ENCODE measurements around the gene DEDD2.
A peak's percentile ranks its signal among the peaks of the same experiment; 100 is the strongest.

DEDD2 gene

GRCh38 chr19:42244347-42245220, 27.1 kb upstream of the DEDD2 start:
- H3K27me3 ChIP-seq: no peaks in the 10 kb centered on the region
- H3K9me3 ChIP-seq (replicated peaks in 1 of 11): no peaks in the 10 kb centered on the region
- H3K4me3 ChIP-seq: peak overlapping the region; percentile 87 to 98 (median 90)
- H3K9ac ChIP-seq: peak overlapping the region; percentile 95 to 99 (median 97)
- H3K4me1 ChIP-seq: peaks cover 54 to 70% (median 60%) of the 10 kb centered on the region in 10 experiments
- no peak for TF ChIP-seq Cebpa-rat (IDR thresholded peaks at IDR 0.05)
- peaks cover 9 to 54% (median 43%) of the 10 kb centered on the region in 11 experiments; a peak in 21 of 22 replicates for H4K20me1 ChIP-seq
- H3K36me3 ChIP-seq: peaks cover 13 to 38% (median 28%) of the 10 kb centered on the region in 11 experiments; a peak in 21 of 22 replicates
- peak overlapping the region; percentile 89 to 100 (median 97) for H3K4me2 ChIP-seq
- peak overlapping the region; percentile 65 to 96 (median 92) for H3K27ac ChIP-seq

- H3K4me3 ChIP-seq: peak within 1 kb of the TSS; percentile 87 to 98 (median 90)
- H3K4me1 ChIP-seq: peaks cover 54 to 65% (median 62%) of the 10 kb centered on the region in 10 experiments
- peaks cover 12 to 43% (median 32%) of the 10 kb centered on the region in 11 experiments; a peak in 20 of 22 replicates for H3K36me3 ChIP-seq
- H3K27ac ChIP-seq: peak within 1 kb of the TSS; percentile 87 to 96 (median 92)
- H4K20me1 ChIP-seq: peaks cover 15 to 59% (median 47%) of the 10 kb centered on the region in 11 experiments; a peak in 19 of 22 replicates
- peak within 1 kb of the TSS; percentile 93 to 100 (median 97) for H3K4me2 ChIP-seq
- TF ChIP-seq Cebpa-rat (IDR thresholded peaks at IDR 0.05): no peak
- H3K9ac ChIP-seq: peak within 1 kb of the TSS; percentile 95 to 99 (median 97)
- H3K9me3 ChIP-seq (replicated peaks in 1 of 11): no peaks in the 10 kb centered on the region
- H3K27me3 ChIP-seq: no peaks in the 10 kb centered on the region
Observed at GRCh38 chr19:42242512-42243409, 25.3 kb upstream of the DEDD2 start, which contains the start of gene GSK3A. TSS of gene GSK3A (minus strand) at chr19:42242602. CDS start at chr19:42242465, 137 bp downstream.

GRCh38 chr19:42242069-42242511, 24.6 kb upstream of the DEDD2 start:
- Histone ChIP-seq H3K27me3 (no peaks in the 10 kb centered on the region), H3K4me2 (peak overlapping the region; percentile 82 to 98 (median 95)), H3K4me1 (peaks cover 51 to 63% (median 59%) of the 10 kb centered on the region in 10 experiments), H3K36me3 (peaks cover 12 to 46% (median 33%) of the 10 kb centered on the region in 11 experiments; a peak in 21 of 22 replicates), H3K9me3 (replicated peaks in 1 of 11) (no peaks in the 10 kb centered on the region), H3K9ac (peak overlapping the region; percentile 95 to 99 (median 97)), H4K20me1 (peaks cover 15 to 60% (median 45%) of the 10 kb centered on the region in 11 experiments; a peak in 19 of 22 replicates), H3K4me3 (peak overlapping the region; percentile 87 to 98 (median 90)), H3K27ac (peak overlapping the region; percentile 87 to 96 (median 92))
- no peak for TF ChIP-seq Cebpa-rat (IDR thresholded peaks at IDR 0.05)

- no peaks in the 10 kb centered on the region for H3K9me3 ChIP-seq (replicated peaks in 1 of 11)
- H3K27me3 ChIP-seq: no peaks in the 10 kb centered on the region
- TF ChIP-seq Cebpa-rat (IDR thresholded peaks at IDR 0.05): no peak
- H4K20me1 ChIP-seq: peaks cover 17 to 60% (median 48%) of the 10 kb centered on the region in 11 experiments; a peak in 19 of 22 replicates
- peak overlapping the region; percentile 95 to 99 (median 97) for H3K9ac ChIP-seq
- peaks cover 19 to 47% (median 39%) of the 10 kb centered on the region in 11 experiments for H3K36me3 ChIP-seq
- H3K4me2 ChIP-seq: peak overlapping the region; percentile 82 to 98 (median 95)
- peaks cover 43 to 54% (median 51%) of the 10 kb centered on the region in 10 experiments for H3K4me1 ChIP-seq
- H3K4me3 ChIP-seq: peak overlapping the region; percentile 87 to 98 (median 90)
- H3K27ac ChIP-seq: peak overlapping the region in 9 of 11 experiments; percentile 88 to 96 (median 92); a peak in 18 of 22 replicates
Observed at GRCh38 chr19:42241279-42241678, 23.8 kb upstream of the DEDD2 start.

GRCh38 chr19:42239544-42240220, 22.2 kb upstream of the DEDD2 start:
- Histone ChIP-seq H3K27ac (no peak overlapping the region), H3K9me3 (replicated peaks in 1 of 11) (no peaks in the 10 kb centered on the region), H3K9ac (peak overlapping the region in 3 of 11 experiments; percentile 15 to 99 (median 99); a peak in 1 of 22 replicates), H3K4me1 (peaks cover 28 to 40% (median 36%) of the 10 kb centered on the region in 10 experiments), H3K27me3 (no peaks in the 10 kb centered on the region), H4K20me1 (peaks cover 29 to 70% (median 58%) of the 10 kb centered on the region in 11 experiments; a peak in 20 of 22 replicates), H3K36me3 (peaks cover 35 to 63% (median 55%) of the 10 kb centered on the region in 11 experiments), H3K4me3 (no peak overlapping the region; a peak in 1 of 20 replicates), H3K4me2 (peak overlapping the region; percentile 82 to 98 (median 95); a peak in 19 of 22 replicates)
- no peak for TF ChIP-seq Cebpa-rat (IDR thresholded peaks at IDR 0.05)

- Histone ChIP-seq H3K4me3 (no peak overlapping the region), H3K36me3 (peaks cover 79 to 100% (median 95%) of the 10 kb centered on the region in 11 experiments), H3K9me3 (replicated peaks in 1 of 11) (no peaks in the 10 kb centered on the region), H3K4me2 (no peak overlapping the region), H3K27ac (no peak overlapping the region), H4K20me1 (peaks cover 69 to 98% (median 94%) of the 10 kb centered on the region in 11 experiments), H3K9ac (peak overlapping the region in 2 of 11 experiments; percentile 18 to 24; a peak in 3 of 22 replicates), H3K27me3 (no peaks in the 10 kb centered on the region), H3K4me1 (peaks cover 16 to 37% (median 20%) of the 10 kb centered on the region in 10 experiments)
- no peak for TF ChIP-seq Cebpa-rat (IDR thresholded peaks at IDR 0.05)
Observed at GRCh38 chr19:42235181-42235580, 17.7 kb upstream of the DEDD2 start.

- Histone ChIP-seq H3K4me1 (peaks cover 8 to 29% (median 12%) of the 10 kb centered on the region in 10 experiments; a peak in 16 of 20 replicates), H3K9me3 (replicated peaks in 1 of 11) (no peaks in the 10 kb centered on the region), H4K20me1 (peaks cover 70 to 98% (median 94%) of the 10 kb centered on the region in 11 experiments), H3K4me3 (no peak overlapping the region), H3K36me3 (peaks cover 86 to 100% (median 95%) of the 10 kb centered on the region in 11 experiments), H3K9ac (peak overlapping the region in 1 of 11 experiments; percentile 19; a peak in 1 of 22 replicates), H3K4me2 (no peak overlapping the region), H3K27ac (no peak overlapping the region), H3K27me3 (no peaks in the 10 kb centered on the region)
- no peak for TF ChIP-seq Cebpa-rat (IDR thresholded peaks at IDR 0.05)
Observed at GRCh38 chr19:42234364-42234763, 16.9 kb upstream of the DEDD2 start.

All from BLaER1 treated with 17β-estradiol and CSF1 and Interleukin-3, amounts not matched to agents 10 nM and 100 nM (cell line).